Small intestine (tissue), 16 donors: ENCODE measurements around the gene LAX1. TPM values are rescaled to one million over a fixed set of nuclear protein-coding genes. Genes with fewer than 3 reads are reported as not detected.

Experiments used
- DNase-seq, 2 donors: peaks; one replicate each; pipeline versions ENCODE4 v3.0.0 to v3.0.0-alpha.2; 2013
- FAIRE-seq: peaks from 2 replicates; lab custom pipeline; 2012; peaks lifted over from hg19 to GRCh38; lab: Jason Lieb, UNC
- H3K27ac ChIP-seq, 3 donors: one replicate each; pipeline ENCODE4 v1.5.1; 2013; ENCODE audit warnings: low read length in 2 of 3, mild to moderate bottlenecking in 2 of 3, control low read depth in 1 of 3, inconsistent platforms in 1 of 3, low read depth in 1 of 3, moderate library complexity in 1 of 3
- H3K27me3 ChIP-seq, 3 donors: one replicate each; pipeline ENCODE4 v1.6.1; 2013; ENCODE audit warnings: low read length in 3 of 3, inconsistent platforms in 1 of 3; ENCODE audit not compliant: control insufficient read depth in 3 of 3, insufficient read depth in 3 of 3
- H3K36me3 ChIP-seq, 3 donors: one replicate each; pipeline ENCODE4 v1.6.1; 2013; ENCODE audit warnings: low read length in 3 of 3, inconsistent platforms in 1 of 3, low read depth in 1 of 3, mild to moderate bottlenecking in 1 of 3, moderate library complexity in 1 of 3; ENCODE audit not compliant: control insufficient read depth in 3 of 3, insufficient read depth in 2 of 3
- H3K4me1 ChIP-seq, 3 donors: one replicate each; pipeline ENCODE4 v1.6.1; 2013; ENCODE audit warnings: low read length in 2 of 3, inconsistent platforms in 1 of 3, low read depth in 1 of 3, mild to moderate bottlenecking in 1 of 3, moderate library complexity in 1 of 3; ENCODE audit not compliant: control insufficient read depth in 3 of 3, insufficient read depth in 2 of 3
- H3K4me3 ChIP-seq, 3 donors: one replicate each; pipeline ENCODE4 v1.5.1; 2013; ENCODE audit warnings: low read length in 3 of 3, control low read depth in 1 of 3, inconsistent platforms in 1 of 3, low read depth in 1 of 3, mild to moderate bottlenecking in 1 of 3, moderate library complexity in 1 of 3
- H3K9me3 ChIP-seq, 2 donors: one replicate each; pipeline ENCODE4 v1.6.1; 2013; ENCODE audit warnings: low read depth in 1 of 2, low read length in 1 of 2; ENCODE audit not compliant: control insufficient read depth in 2 of 2, insufficient read depth in 1 of 2
- WGBS, 3 donors: extraction: QIAGEN DNeasy Blood & Tissue Kit; methylation state at CpG; one replicate each; pipeline ENCODE4 v1.1.7; 2013; 5-methylcytosine and 5-hydroxymethylcytosine counted together
- long read RNA-seq, 10 donors: transcript quantifications; one replicate each; lab custom pipeline, GENCODE V29; 2026
- polyA plus RNA-seq, 4 donors: library from polyadenylated mRNA; stranded (reverse) in 3 of 4; unstranded in 1 of 4; fragments of 200-250 nt in 3 of 4; fragments of 120-200 nt in 1 of 4; gene quantifications; one replicate each; pipeline versions ENCODE4 v1.2.1 to v1.2.3, GENCODE V29; 2013
- donor health status: healthy with polysubstance abuse.
- donor health status: control.
- donor health status: control.
- donor health status: Bipolar disorder and iron deficiency.
- donor health status: healthy.

Gene LAX1, protein sequence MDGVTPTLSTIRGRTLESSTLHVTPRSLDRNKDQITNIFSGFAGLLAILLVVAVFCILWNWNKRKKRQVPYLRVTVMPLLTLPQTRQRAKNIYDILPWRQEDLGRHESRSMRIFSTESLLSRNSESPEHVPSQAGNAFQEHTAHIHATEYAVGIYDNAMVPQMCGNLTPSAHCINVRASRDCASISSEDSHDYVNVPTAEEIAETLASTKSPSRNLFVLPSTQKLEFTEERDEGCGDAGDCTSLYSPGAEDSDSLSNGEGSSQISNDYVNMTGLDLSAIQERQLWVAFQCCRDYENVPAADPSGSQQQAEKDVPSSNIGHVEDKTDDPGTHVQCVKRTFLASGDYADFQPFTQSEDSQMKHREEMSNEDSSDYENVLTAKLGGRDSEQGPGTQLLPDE
- under 1 TPM in 3 of 4 donors, not detected in 1; 0.19 to 0.81 (median 0.72) TPM for polyA plus RNA-seq
- long read RNA-seq, donor 1, result 0 reads
- long read RNA-seq, donor 2, result 0 reads
- long read RNA-seq, donor 3, partial matches to known transcripts, result 0 of 1 reads
- long read RNA-seq, donor 3, other reads (novel, unspliced or antisense), result 0 of 1 reads
- long read RNA-seq, donor 4, result 0 reads
- long read RNA-seq, donor 5, result 0 reads
- long read RNA-seq, donor 6, result 0 reads
- long read RNA-seq, donor 7, result 0 reads
- long read RNA-seq, donor 8, result 0 reads
- long read RNA-seq, donor 9, result 0 reads
- long read RNA-seq, donor 10, result 0 reads

DNA sequence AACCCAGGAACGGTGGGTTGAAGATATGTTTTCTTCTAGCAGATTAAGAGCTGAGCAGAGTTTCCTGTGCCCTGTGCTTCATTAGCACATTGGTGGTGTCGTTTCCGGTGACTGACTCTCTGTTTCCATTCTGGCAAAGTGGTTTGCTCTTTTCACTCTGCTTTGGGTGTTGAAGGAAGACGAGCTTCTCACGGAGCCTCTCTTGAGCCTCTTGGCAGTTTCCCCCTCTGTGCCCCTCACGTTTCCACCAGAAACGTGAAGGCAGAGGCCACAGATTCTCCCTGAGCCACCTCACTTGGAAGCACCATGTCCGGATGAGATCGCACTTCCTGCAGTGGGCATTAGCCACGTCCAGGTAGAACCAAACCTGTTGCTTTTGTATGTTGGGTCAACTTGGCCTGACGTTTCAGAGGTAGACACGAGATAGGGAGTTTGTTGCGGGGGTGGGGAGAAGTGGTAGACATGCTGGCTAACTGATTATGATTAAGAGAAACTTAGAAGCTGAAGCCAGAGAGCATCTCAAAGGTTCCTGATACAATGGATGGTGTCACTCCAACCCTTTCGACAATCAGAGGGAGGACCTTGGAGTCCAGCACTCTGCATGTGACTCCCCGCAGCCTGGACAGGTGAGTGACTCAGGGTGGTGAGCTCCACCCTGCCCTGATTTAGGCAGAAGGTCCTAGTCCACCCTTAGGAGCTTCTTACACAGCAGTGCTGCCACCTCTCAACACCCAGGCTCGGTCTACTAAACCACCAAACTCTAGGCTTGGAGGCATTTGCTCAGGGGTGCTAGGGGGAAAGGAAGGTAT is at the start of gene LAX1:
LAX1 (plus strand) TSS at position 155 of the 809 bp plus-strand sequence; CDS start at position 538, 383 bp downstream.
- peaks cover 3 to 11% (median 5%) of the 10 kb centered on the region in 3 donors for H3K4me1 ChIP-seq
- 56 to 69% (median 62%) methylated on average over 16 of the region's 16 CpGs for WGBS, 3 donors
- H3K27ac ChIP-seq, result peak within 1 kb of the TSS in 2 of 3 donors; percentile 25 to 86
- no peak for FAIRE-seq
- peak within 1 kb of the TSS in 2 of 3 donors; percentile 2 to 33 for H3K4me3 ChIP-seq
- peak in 1 of 2 donors; percentile 71 for DNase-seq
- peaks cover 0 to 4% of the 10 kb centered on the region in 2 donors for H3K9me3 ChIP-seq
- no peaks in the 10 kb centered on the region for H3K36me3 ChIP-seq
- H3K27me3 ChIP-seq, result no peaks in the 10 kb centered on the region

DNA sequence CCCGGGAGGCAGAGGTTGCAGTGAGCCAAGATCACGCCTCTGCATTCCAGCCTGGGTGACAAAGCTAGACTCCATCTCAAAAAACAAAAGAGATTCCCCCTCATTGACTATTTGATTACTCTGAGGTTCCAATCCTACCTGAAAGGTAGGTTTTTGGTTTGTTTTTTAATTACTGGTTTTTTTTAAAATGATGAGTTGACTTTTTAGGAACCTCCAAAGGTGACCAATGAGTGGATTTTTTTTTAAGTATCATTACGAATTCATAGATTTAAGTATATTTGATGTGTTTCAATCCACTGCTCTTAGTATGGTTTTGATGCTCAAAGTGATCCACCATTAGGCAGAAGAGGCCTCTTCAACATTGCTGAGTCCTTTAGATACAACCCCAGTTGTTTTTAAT is 47.9 kb upstream of the LAX1 start:
- WGBS, 3 donors, result 86 to 95% (median 94%) methylated on average over 3 of the region's 3 CpGs
- Histone ChIP-seq H3K9me3 (no peaks in the 10 kb centered on the region), H3K27me3 (no peaks in the 10 kb centered on the region), H3K36me3 (peaks cover 0 to 40% (median 0%) of the 10 kb centered on the region in 3 donors), H3K27ac (no peak overlapping the region), H3K4me3 (no peak overlapping the region), H3K4me1 (no peaks in the 10 kb centered on the region)
- FAIRE-seq (no peak), DNase-seq (no peak)

DNA sequence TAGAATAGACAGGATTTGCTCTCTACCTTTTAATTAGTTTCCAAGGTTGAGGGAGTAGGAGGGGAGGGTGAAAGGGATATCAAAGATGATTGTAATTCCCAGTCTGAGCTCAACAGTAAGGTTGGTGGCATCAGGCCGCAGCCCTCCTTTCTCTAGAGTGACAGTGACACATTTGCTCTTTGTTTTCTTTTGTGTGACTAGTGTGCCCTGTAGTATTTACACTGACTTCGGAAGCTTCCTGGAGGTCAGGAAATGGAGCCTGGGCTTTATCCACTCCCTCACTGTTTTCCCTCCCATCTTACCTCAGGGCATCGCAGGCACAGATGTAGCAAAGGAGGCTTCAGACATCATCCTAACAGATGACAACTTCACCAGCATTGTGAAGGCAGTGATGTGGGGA is 44.7 kb upstream of the LAX1 start:
- no peak overlapping the region for H3K27ac ChIP-seq
- no peak for DNase-seq
- no peak overlapping the region for H3K4me3 ChIP-seq
- no peaks in the 10 kb centered on the region for H3K27me3 ChIP-seq
- peaks cover 0 to 30% (median 9%) of the 10 kb centered on the region in 3 donors for H3K36me3 ChIP-seq
- WGBS, 3 donors, result 90 to 97% (median 95%) methylated on average over 3 of the region's 3 CpGs
- no peaks in the 10 kb centered on the region for H3K4me1 ChIP-seq
- H3K9me3 ChIP-seq, result no peaks in the 10 kb centered on the region
- no peak for FAIRE-seq

DNA sequence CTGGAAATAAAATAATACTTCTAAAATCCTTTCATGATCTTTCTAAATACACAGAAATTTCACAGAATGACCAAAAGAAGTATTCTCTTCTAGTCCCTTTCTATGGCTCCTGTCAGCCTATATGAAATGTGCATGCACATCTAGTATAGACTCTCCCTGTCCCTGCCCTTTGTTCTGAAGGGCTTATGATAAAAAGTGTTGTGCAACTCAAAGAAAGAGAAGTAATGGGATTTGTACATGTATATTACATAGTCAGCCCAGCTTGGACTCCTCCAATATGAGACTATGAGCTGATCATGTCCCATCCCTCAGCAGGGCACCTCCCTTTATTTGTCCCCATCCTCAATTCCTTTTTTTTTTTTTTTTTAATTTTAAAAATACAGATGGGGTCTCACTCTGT is 42.1 kb upstream of the LAX1 start:
- FAIRE-seq (no peak), DNase-seq (peak; percentile 18 to 48)
- peaks cover 10 to 48% (median 14%) of the 10 kb centered on the region in 3 donors for H3K36me3 ChIP-seq
- H3K27me3 ChIP-seq, result no peaks in the 10 kb centered on the region
- no peaks in the 10 kb centered on the region for H3K4me1 ChIP-seq
- no peak overlapping the region for H3K4me3 ChIP-seq
- H3K27ac ChIP-seq, result no peak overlapping the region
- no peaks in the 10 kb centered on the region for H3K9me3 ChIP-seq

DNA sequence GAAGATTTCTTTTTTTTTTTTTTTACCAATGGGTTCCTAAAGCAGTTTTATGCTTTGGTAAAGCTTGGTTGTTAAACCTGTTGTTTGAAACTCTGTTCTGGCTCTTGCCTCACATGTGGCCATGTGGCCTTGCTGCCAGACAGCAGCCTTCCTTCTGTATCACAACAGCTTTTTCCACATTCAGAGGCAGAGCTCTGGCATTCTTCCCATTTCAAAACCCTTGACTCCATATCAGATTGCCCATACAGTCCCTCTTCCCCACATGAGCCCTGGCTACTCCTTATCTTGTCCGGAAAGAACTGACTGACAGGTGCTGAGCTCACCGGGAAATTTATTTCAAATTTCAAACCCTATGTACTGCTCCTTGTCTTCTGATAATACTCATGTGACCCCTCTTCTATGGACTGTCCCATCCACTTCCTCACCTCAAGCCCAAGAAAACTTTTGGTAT is 38.5 kb upstream of the LAX1 start:
- Histone ChIP-seq H3K27ac (no peak overlapping the region), H3K36me3 (peaks cover 10 to 38% (median 14%) of the 10 kb centered on the region in 3 donors), H3K4me1 (no peaks in the 10 kb centered on the region), H3K4me3 (no peak overlapping the region), H3K27me3 (no peaks in the 10 kb centered on the region), H3K9me3 (no peaks in the 10 kb centered on the region)
- DNase-seq, result no peak
- no peak for FAIRE-seq
- 57 to 80% (median 73%) methylated on average over 2 of the region's 2 CpGs for WGBS, 3 donors

DNA sequence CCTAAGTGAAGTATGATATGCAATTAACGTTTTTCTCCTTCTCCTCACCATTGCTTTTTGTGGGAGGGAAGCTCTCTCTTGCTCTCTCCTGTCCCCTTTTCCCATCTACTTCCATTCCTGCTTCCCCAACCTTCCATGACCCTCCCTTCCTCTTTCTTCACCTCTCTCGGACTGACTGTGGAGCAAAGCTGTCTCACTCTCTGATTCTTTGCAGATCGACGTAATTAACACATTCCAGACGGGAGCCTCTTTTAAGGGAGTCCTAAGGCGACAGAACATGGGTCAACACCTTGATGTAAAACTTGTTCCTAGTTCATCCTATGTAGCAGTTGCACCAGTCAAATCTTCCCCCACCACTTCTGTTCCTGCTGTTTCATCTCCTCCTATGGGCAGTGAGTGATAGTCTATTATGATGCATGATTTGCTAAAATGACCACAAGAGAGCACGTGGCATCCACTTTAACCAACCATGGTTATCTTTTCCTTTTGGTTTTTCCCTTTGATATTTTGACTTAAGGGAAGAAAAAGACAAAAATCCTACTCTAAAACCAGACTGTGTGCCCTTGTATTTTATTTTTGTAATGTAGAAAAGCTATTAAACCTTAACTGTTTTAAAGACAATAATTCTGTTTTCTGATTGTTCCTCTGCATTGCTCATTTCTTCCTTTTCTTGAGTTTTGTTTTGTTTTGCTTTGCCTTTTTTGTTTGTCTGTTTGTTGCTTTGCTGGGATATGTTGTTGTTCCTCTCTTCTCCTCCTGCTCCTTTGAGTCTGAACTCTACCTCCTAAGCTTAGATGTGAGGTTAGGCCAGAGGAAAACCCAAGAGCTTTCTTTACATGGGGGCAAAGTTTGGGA is 31.7 kb upstream of the LAX1 start:
- H3K36me3 ChIP-seq, result peaks cover 0 to 21% (median 0%) of the 10 kb centered on the region in 3 donors
- 80 to 90% (median 84%) methylated on average over 7 of the region's 7 CpGs for WGBS, 3 donors

DNA sequence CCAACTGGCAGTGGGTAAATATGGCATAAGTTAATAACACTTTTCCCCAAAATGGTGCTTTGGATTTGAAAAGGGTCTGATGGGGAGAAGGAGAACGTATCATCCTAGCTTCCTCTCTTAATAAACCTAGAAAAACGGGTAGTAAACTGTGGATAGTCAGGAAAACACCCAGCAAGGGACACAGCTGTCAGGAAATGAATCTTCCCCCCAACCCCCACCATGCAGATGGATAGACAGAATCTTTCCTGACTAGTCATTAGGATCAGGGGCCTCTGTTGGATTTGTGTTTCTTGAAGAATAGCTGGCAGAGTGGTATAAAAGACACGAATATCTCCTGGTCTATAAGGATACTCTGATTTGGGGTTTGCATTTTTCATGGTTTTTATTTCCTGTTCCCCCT is 22.5 kb upstream of the LAX1 start:
- H3K4me3 ChIP-seq, result no peak overlapping the region
- peaks cover 0 to 3% of the 10 kb centered on the region in 2 donors for H3K9me3 ChIP-seq
- H3K4me1 ChIP-seq, result peaks cover 0 to 3% (median 0%) of the 10 kb centered on the region in 3 donors
- 74 to 97% (median 88%) methylated on average over 3 of the region's 3 CpGs for WGBS, 3 donors
- H3K27ac ChIP-seq, result peak overlapping the region in 1 of 3 donors; percentile 34
- DNase-seq, result no peak
- H3K27me3 ChIP-seq, result no peaks in the 10 kb centered on the region
- FAIRE-seq, result no peak
- H3K36me3 ChIP-seq, result peaks cover 0 to 16% (median 2%) of the 10 kb centered on the region in 3 donors

More for the DNA sequence above, 31.7 kb upstream of the LAX1 start:
- Histone ChIP-seq H3K4me1 (no peaks in the 10 kb centered on the region), H3K27ac (no peak overlapping the region), H3K9me3 (no peaks in the 10 kb centered on the region), H3K27me3 (no peaks in the 10 kb centered on the region), H3K4me3 (no peak overlapping the region)
- DNase-seq (no peak), FAIRE-seq (no peak)
